C1 segment of cervical spinal cord (tissue), 14 donors: ENCODE results near the gene NME8.
"Not testable (repeated sequence)": the region's sequence is repeated elsewhere in the genome, so short reads cannot be mapped to it uniquely, and the experiment has no call there.

Source experiments
- DNase-seq, 14 donors: peaks; one replicate each; lab custom pipeline; 2025; lab: John Stamatoyannopoulos, UW

The NME8 gene

GRCh38 chr7:37848297-37848696 lies at the start of gene NME8:
TSS of gene NME8 (plus strand) at chr7:37848597. CDS start at chr7:37850267, 1,670 bp downstream.
- no peak for DNase-seq

- no peak for DNase-seq
These were observed 42.2 kb upstream of the NME8 start for GRCh38 chr7:37806152-37806551.

GRCh38 chr7:37812161-37812580 lies 36.2 kb upstream of the NME8 start:
- not testable (repeated sequence) for DNase-seq

- no peak for DNase-seq
These were observed 32.6 kb upstream of the NME8 start for GRCh38 chr7:37815671-37816371.

- no peak for DNase-seq
These were observed 31.3 kb upstream of the NME8 start for GRCh38 chr7:37816922-37817590.

- DNase-seq: no peak
These were observed 30.8 kb upstream of the NME8 start for GRCh38 chr7:37817591-37817960.

- DNase-seq: no peak
These were observed 30.2 kb upstream of the NME8 start for GRCh38 chr7:37817996-37818720.

- no peak for DNase-seq
These were observed 27.5 kb upstream of the NME8 start for GRCh38 chr7:37820708-37821468.

GRCh38 chr7:37822946-37823345 lies 25.5 kb upstream of the NME8 start:
- no peak for DNase-seq

- no peak for DNase-seq
These were observed 24.8 kb upstream of the NME8 start for GRCh38 chr7:37823557-37823956.

GRCh38 chr7:37825038-37825437 lies 23.4 kb upstream of the NME8 start:
- no peak for DNase-seq

- no peak for DNase-seq
These were observed 21.6 kb upstream of the NME8 start for GRCh38 chr7:37826825-37827224.

- DNase-seq: no peak
These were observed 17.2 kb upstream of the NME8 start for GRCh38 chr7:37831244-37831643.

GRCh38 chr7:37832194-37832593 lies 16.2 kb upstream of the NME8 start:
- DNase-seq: peak in 11 of 14 donors; percentile 17 to 78 (median 44)

GRCh38 chr7:37833107-37833817 lies 15.1 kb upstream of the NME8 start:
- peak in 7 of 14 donors; percentile 7 to 31 (median 18) for DNase-seq

- DNase-seq: no peak
These were observed 14.6 kb upstream of the NME8 start for GRCh38 chr7:37833818-37834146.

GRCh38 chr7:37853468-37853867 lies 5.1 kb downstream of the NME8 start:
- DNase-seq: no peak

GRCh38 chr7:37882086-37882485 lies 33.7 kb downstream of the NME8 start:
- no peak for DNase-seq

GRCh38 chr7:37893359-37893758 lies 45.0 kb downstream of the NME8 start:
- no peak for DNase-seq

- no peak for DNase-seq
These were observed 46.3 kb downstream of the NME8 start for GRCh38 chr7:37894671-37895070.

- no peak for DNase-seq
These were observed 51.4 kb downstream of the NME8 start for GRCh38 chr7:37899712-37900247.
